ENCODE data around the gene MAPKBP1.

The MAPKBP1 gene

DNA sequence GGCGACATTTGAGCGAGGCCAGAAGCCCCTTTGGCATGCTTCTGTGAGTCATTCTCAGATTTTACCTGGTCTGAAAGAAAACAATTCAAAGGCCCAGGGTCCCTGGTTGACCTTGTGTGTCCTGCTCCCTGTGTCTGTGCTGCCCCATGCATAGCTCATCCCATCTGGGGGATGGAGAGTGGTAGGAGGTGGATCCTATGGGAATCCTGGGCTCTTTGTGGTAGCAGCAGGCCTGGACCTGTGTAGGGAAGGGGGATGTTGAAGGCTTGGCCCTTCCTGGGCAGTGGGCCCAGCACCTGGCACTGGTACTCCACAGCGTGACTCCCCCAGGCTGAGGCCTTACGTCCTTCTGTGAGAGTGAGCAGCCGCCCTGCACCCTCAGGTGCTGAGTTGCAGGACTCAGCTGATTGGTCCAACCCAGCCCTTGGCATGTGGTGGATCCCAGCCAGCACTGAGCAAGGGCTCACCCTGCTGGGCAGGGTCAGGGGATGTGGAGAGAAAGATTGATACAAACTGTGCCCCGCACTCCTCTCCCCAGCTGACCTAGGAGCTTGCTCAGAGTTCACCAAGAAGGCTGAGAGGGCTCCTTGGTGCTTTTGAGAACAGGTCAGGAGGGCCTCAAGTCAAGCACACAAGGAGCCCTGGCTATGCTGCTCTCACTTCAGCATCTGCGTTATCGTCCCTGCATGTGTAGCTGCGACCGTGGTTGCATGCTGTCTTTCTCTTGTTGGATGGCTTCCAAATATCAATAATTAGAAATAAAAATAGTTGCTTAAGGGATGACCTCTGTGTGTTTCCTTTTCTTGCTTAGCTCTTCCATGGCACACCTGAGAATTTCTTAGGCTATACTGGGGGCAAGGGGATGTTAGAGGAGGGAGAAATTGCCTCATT is 32.3 kb downstream of the MAPKBP1 start:
- peak; percentile 50 for DNase-seq

DNA sequence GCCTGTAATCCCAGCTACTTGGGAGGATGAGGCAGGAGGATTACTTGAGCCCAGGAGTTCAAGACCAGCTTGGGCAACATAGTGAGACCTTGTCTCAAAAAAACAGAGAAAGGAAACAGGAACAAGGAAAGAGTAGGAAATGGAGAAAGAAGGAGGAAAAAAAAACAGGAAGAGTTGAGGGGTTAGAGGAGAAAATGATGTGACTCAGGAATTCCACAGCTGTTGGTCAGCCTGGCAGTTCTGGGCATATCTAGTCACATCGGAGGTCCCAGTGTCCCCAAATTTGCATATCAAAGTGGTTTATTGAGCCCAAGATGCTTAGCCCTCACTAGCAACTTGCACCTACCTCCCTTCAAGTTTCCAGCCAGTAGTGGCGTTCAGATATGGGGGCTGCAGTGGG is 34.8 kb downstream of the MAPKBP1 start:
- no peak for DNase-seq

DNA sequence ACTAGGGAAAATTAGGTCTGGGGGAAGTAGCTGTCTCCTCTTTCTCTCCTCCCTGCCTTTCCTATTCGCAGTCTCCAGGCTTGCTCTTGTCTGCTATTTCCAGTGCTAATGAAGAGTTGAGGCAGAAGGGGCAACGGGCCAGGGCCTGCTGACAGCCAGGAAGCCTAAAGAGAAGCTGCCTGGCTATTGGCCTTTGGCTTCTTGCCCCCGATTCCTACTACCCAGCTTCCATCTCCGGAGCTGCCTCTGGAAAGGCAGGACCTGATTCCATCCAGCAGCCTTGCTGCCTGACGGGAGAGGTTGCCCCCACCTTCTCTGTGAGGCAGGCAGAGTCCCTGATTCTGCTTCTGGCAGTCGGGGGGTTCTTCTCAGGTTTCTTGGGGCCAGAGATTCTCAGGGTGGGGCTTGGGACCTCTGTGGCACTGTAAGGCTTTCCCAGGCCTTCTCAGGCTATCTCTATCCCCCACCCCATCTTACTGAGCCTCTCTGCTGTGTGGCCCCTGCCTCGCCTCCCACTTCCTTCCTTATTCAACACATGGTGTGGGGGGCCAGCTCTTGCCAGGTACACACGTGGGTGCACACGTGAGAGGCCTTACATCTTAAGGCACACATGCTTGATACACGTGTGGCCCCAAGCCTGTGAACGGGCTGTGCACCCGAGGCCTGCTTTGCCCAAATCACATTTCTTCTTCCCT is 35.4 kb downstream of the MAPKBP1 start:
- peak; percentile 45 for DNase-seq

DNA sequence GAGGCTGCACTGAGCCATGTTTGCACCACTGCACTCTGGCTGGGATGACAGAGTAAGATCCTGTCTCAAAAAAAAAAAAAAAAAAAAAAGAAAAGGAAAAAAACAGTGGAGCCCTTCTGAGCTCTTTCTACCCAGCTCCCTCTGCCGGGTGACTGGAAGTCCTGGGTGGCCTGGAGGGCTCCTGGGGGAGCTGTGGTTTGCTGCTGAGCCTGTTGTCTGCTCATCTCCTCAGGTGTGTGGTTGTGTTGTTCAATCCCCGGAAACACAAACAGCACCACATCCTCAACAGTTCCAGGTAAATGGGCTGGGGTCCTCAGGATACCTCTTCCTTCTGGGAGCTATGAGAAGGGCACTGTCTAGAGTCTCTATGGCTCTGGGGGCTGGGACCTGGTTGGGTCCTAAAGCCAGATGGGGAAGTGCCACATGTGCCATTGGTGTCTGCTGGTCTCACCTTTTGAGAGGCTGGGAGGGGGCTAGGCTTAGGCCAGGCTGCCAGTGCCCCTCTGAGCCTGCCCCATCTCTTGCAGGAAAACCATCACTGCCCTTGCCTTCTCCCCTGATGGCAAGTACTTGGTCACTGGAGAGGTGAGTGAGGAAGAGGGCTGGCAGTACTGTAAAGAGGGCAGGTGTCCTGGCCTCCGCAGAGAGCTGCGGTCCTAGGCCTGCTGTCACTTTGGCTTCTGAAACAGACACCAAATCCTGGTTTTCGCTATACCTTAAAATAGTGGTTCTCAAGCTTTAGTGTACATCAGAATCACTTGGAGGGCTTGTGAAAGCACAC is 36.6 kb downstream of the MAPKBP1 start:
- no peak for DNase-seq

DNA sequence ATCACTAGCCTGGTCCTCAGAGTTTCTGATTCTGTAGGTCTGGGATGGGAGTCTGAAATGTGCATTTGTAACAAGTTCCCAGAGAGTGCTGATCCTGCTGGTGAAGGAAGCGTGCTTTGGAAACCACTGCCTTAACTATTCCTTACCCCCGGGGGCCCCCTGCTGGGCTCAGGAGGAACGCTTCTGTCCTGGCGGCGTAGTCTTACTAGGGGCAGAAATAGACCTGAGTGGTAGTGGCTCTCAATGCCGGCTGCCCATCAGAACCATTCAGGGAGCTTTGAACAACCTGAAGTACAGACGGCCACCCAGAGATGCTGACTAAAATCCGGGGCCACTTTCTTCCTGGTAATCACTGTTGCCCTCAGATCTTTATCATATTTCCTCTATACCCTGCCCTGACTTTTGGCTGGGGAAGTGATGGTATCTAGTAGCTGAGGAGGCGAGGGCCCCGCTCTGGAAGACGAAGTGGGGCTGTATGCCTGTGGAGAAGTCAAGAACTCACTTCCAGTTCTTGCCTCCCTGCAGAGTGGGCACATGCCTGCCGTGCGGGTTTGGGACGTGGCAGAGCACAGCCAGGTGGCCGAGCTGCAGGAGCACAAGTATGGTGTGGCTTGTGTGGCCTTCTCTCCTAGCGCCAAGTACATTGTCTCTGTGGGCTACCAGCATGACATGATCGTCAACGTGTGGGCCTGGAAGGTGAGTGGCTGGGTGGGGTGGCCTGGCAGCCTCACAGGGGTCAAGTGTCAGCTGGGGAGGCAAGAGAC is 37.3 kb downstream of the MAPKBP1 start:
- DNase-seq = peak; percentile 89

DNA sequence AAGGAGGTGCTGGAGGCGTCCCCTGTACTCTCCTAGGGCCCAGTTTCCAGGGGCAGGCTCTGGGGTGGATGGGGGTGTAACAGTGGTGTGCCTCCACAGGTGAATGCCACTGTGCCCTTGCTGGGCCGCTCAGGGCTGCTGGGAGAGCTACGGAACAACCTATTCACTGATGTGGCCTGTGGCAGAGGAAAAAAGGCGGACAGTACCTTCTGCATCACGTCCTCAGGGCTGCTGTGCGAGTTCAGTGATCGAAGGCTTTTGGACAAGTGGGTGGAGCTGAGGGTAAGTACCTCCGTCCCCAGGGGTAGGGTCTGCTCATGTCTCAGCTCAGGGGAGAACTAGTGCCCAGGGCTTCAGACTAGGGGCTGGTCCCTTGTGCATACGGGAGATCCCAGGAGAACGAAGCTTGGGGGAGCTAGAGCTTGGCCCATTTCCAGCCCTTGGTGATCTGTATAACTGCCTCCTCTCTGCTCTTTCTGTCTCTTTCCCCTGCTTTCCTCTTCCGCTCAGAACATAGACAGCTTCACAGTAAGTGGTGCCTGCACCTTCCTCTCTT is 38.6 kb downstream of the MAPKBP1 start:
- DNase-seq = no peak

DNA sequence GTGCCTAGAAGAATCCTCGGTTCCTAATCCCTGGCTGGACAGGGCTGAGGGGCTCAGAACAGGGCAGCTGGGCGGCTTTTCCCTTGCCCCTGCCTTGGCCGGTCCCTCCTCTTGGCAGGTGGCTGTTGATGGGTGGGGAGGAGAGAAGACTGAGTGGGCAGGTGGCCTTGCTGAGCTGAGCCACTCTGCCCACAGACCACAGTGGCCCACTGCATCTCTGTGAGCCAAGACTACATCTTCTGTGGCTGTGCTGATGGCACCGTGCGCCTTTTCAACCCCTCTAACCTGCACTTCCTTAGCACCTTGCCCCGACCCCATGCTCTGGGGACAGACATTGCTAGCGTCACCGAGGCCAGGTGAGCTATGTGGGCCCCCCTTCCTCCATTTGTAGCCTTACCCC is 39.1 kb downstream of the MAPKBP1 start:
- no peak for DNase-seq

DNA sequence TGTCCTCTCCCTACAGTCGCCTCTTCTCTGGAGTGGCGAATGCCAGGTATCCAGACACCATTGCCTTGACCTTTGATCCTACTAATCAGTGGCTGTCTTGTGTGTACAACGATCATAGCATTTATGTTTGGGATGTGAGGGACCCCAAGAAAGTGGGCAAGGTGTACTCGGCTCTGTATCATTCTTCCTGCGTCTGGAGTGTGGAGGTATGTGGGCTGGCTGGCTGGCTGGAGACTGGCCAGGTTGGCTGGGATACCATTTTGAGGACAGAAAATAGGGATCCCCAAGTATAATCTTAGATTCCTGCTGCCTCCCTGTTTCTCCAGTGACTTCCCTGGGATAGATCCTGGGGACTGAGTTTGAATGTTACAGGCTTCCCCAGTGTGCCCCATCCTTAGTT is 40.2 kb downstream of the MAPKBP1 start:
- DNase-seq = no peak

DNA sequence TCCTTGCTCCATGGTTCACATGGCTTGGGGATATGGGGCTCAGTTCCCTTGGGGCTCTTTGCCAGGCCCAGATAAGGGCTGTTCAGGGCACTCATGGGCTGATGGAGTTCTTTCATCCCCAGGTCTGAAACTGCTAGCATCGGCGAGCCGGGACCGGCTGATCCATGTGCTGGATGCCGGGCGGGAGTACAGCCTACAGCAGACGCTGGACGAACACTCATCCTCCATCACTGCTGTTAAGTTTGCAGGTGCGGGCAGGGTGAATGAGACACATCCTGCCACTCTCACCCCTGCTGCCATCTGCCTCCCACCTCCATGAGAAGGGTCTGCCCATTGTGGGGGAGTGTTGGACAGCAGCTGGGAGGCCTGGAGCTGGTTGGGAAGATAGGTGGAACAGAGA is 42.5 kb downstream of the MAPKBP1 start:
- no peak for DNase-seq

DNA sequence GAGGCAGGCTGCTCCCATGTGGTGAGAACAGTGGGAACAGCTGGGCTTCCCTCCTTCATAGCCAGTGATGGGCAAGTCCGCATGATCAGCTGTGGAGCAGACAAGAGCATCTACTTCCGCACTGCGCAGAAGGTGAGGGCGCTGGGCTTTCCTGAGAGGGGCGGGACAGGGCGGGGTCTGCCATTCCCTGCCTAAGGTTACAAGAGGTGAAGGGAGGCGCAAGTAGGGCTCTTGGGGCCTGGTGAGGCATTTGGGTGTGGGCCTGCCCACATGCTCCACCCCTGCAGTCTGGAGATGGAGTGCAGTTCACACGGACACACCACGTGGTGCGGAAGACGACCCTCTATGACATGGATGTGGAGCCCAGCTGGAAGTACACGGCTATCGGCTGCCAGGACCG is 43.0 kb downstream of the MAPKBP1 start:
- no peak for DNase-seq

DNA sequence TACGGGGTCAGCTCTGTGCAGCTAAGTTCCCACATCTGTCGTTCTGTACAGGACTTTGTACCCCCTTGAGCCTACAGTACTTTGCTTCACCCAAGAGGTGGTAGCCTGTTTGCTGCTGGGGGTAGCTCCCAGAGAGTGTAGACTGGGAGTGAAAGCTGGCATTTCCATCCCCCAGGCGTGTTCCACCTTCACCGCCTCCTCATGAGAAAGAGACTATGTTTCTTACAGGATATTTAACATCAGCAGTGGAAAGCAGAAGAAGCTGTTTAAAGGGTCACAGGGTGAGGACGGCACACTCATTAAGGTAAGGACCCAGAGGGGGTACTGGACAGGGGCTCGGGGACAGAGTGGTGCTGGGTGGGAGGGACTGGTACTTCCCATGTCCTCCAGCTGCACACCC is 43.5 kb downstream of the MAPKBP1 start:
- DNase-seq = no peak

DNA sequence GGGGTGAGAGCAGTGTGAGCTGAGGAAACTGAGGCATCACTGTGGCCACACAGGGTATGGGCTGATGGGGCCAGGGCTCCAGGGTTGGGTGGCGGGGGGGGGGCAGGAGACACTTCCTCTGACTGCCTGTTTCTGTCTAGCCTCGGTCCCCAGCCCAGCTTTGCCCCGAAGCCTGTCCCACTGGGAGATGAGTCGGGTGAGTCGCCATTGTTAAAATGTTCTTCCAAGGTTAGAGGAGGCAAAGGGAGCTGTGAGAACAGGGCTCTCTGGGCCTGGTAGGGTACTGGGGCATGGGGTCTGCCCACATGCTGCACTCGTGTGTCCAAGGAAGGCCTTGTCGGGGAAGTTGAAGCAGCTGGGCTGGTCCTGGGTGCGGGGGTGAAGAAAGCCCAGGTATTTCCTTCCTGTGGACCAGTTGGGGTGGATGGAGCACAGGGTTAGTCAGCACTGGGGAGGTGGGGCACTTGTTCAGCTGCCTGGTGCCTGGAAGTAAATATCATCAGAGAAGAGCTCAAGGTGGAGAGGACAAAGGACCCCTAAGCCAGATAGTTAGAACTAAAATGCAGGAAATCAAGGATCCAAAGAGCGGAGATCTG is 45.3 kb downstream of the MAPKBP1 start:
- no peak for DNase-seq

DNA sequence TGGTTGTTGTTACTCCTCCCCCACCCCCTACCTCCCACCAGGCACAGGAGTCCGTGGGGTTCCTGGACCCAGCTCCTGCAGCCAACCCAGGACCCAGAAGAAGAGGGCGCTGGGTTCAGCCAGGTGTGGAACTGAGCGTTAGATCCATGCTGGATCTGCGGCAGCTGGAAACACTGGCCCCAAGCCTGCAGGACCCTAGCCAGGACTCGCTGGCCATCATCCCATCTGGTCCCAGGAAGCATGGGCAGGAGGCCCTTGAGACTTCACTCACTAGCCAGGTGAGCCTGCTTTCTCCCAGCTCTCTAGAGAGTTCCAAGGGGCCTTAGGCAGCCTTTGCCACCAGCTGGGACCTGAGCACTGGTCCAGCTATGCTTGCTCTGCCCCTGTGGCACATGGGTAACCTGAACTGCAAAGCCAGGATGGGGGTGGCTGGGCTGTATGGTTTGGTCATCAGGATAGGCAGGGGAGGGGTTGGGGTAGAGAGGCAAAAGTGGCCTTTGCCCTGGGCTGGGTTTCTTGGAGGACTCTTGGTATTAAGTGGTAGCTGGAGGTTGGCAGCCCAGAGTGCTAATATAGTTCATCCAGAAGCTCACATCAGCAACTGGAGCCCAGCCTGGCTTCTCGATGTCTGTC is 46.6 kb downstream of the MAPKBP1 start:
- no peak for DNase-seq

DNA sequence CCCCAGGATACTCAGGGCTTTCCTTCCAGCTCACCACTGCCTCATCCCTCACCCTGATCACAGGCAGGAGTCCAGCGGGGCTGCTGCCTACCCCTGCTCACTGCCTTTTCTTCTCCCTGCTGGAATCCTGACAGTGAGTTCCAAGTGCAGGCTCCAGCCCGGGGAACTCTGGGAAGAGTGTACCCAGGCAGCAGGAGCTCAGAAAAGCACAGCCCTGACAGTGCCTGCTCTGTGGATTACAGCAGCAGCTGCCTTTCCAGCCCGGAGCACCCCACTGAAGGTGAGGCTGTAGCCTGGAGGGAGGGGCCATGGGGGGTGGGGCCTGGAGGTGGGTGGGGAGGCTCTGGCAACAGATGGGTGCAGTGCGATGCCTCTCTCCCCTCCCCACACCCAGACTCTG is 47.5 kb downstream of the MAPKBP1 start:
- no peak for DNase-seq

DNA sequence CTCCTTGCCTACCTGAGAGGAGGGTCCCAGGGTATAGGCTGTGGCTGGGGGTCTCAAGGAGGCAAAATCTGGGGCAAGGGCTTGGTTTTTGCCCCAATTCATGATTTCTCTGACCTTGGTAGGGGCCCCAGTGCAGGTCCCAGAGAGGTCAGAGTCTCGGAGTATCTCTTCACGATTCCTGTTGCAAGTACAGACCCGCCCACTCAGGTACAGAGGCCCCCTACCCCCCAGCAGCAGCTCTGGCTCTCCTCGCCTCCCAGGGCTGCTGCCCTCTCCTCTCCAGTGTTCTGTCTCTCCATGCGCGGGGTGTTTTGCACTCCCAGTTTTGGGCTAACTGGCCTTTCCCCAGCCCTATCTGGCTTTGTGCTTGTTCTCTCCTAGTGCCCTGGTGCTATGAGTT is 48.2 kb downstream of the MAPKBP1 start:
- DNase-seq = no peak

DNA sequence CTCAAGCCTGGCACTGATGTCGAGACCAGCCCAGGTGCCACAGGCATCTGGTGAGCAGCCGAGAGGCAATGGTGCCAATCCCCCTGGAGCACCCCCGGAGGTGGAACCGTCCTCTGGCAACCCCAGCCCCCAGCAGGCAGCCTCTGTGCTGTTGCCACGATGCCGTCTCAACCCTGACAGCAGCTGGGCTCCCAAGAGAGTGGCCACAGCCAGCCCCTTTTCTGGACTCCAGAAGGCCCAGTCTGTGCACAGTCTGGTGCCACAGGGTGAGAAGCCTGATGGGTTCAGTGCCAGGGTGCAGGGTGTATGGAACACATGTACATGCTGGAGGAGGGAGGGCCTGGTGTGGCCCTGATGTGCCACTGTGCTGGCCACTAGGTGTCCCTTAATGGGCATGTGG is 48.7 kb downstream of the MAPKBP1 start:
- DNase-seq = no peak

DNA sequence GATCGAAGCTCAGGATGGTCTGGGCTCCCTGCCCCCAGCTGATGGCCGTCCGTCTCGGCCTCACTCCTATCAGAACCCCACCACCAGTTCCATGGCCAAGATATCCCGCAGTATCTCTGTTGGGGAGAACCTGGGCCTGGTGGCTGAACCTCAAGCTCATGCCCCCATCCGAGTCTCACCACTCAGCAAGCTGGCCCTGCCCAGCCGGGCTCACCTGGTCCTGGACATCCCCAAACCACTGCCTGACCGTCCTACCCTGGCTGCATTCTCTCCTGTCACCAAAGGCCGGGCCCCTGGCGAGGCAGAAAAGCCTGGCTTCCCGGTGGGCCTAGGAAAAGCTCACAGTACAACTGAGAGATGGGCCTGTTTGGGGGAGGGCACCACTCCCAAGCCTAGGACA is 49.2 kb downstream of the MAPKBP1 start:
- DNase-seq = no peak

DNA sequence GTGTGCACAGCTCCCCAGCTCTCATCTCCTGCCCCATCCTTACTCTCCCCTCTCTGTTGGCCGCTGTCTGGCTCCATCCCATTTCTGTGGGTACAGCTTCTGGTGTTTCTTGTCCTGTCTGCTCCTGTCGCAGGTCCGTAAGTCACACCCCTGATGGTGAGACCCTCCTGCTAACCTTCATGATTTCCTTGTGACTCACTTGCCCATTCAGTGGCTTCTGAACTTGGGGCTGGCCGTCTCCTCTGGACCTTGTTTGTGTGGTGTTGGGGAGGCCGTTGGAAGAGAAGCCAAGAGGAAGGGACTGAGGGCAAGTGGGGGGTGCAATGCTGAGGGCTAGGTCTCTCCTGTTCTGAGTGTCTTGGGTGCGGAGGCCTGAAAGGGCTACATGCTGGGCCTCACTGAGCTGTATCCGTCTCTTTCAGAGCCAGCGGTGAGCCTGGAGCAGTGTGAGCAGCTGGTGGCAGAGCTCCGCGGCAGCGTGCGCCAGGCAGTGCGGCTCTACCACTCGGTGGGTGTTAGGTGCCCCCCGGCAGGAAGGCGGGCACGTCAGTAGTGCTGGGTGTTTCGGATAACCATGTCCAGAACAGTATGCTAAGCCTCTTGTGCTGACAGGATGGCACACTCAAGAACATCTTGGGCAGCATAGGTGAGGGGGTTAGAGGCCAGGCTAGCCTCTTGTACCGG is 49.9 kb downstream of the MAPKBP1 start:
- no peak for DNase-seq

DNA sequence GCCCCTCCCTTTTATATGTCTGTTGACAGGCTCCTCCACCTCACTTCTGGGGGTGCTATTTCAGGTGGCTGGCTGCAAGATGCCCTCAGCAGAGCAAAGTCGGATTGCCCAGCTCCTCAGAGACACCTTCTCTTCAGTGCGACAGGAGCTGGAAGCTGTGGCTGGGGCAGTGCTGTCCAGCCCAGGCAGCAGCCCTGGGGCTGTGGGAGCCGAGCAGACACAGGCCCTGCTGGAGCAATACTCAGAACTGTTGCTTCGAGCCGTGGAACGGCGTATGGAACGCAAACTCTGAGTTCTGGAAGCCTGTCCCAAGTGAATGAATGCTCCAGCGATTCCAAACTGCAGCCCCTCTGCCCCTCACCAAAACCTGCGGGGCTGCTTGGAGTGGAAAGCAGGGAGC is 50.9 kb downstream of the MAPKBP1 start:
- DNase-seq = no peak

DNA sequence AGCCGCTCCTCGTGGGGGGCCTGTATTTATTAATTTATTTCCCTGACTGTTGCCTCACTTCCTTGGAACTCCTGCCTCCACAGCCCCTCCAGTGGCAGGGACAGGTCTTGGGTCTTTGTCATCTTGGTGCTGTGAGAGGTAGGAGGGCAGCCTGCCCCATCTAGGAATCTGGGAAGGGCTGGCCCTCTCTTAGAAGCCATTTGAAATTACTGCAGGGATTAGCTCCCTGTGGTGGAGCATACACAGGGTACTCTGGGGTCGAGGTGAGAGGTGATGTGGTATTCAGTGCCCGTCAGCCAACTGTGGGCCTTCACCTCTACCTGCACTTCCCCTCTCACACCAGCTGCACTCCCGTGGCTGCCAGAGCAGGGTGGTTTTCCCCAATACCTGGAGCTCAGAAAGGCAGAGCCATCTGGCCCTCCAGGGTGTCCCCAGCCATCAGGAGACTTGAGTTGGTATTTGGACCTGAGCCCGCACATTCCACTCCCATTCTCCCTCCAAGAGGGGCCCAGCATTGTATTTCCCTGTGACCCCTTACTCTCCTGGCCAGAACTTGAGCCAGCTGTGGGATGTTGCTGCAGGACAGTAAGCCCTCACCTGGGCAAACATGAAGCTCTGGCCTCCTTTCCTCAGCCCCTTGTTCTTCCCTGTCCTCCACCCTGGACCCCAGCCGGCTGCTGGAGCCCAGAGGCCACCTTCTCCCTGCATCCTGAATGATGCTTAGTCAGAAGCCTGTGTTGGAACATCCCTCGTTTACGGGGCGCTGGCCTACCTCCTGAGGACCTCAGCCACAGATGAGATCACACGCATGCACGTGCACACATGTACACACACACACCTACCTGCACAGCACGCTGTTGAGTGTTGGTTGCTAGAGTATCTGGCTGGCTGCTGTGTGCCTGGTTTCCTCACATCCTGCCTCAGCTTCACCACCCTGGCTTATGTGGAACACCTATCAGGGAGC is 51.6 kb downstream of the MAPKBP1 start:
- DNase-seq = no peak

Data from activated effector memory CD4-positive, alpha-beta T cell treated with anti-CD3 and anti-CD28 coated beads, Interleukin-2, amount 50 U/mL, for 16 hours (primary cell).